HCT116 (cell line): Measurements from ENCODE around the gene PRRX2. TPM values are rescaled to one million over a fixed set of nuclear protein-coding genes. Genes with fewer than 3 reads are reported as not detected.
"Not testable (repeated sequence)": the region's sequence is repeated elsewhere in the genome, so short reads cannot be mapped to it uniquely, and the experiment has no call there.

Source experiments
- ATAC-seq: fragments of 200-7000 bp; cut with Tn5 transposase; 2 replicates; pipeline ENCODE4 v1.9.1; 2020; ENCODE audit warnings: mild to moderate bottlenecking, moderate library complexity
- BruUV-seq: library from RNA; stranded (reverse); fragments of 400-500 nt; replicated peaks from 2 replicates; lab custom pipeline; 2021; lab: Mats Ljungman, UMichigan
- CTCF ChIA-PET: fragments of 300-600 bp; sonication (Branson Sonifier 250); formaldehyde crosslinking; loops from one replicate; lab custom pipeline; 2021; ENCODE audit warnings: antibody characterized with exemption; lab: Charles Lee
- POLR2A ChIA-PET: fragments of 300-600, 350-600 bp; sonication (Branson Sonifier 250); formaldehyde crosslinking; loops from one replicate; lab custom pipeline; 2021; ENCODE audit warnings: antibody characterized with exemption; lab: Charles Lee
- RAD21 ChIA-PET, 2 experiments: fragments of 300-600 bp; sonication (Branson Sonifier 250); formaldehyde crosslinking; loops; one replicate each; lab custom pipeline; 2023; ENCODE audit warnings: low total read pairs in 2 of 2; ENCODE audit not compliant: uncharacterized antibody in 2 of 2, unreplicated experiment in 2 of 2, low non-redundant PET in 1 of 2; lab: Charles Lee
- DNase-seq: peaks from one replicate; pipeline ENCODE4 v3.0.0-alpha.2; 2010; ENCODE audit warnings: low read depth, low spot score
- H2AFZ ChIP-seq: fragments of 200-600 bp; shearing (Covaris generic), sonication (generic); 2 replicates; pipeline ENCODE4 v1.6.1; 2017; ENCODE audit warnings: low read depth, mixed run types, mixed read lengths, antibody characterized with exemption, low read length; ENCODE audit not compliant: poor library complexity, severe bottlenecking
- H3K27ac ChIP-seq: 2 replicates; pipeline ENCODE4 v1.5.1; 2012; ENCODE audit warnings: low read depth, low read length
- H3K27me3 ChIP-seq: fragments of 200-600 bp; sonication (generic); 2 replicates; pipeline ENCODE4 v1.6.1; 2016; ENCODE audit warnings: mixed run types, low read length, mixed read lengths; ENCODE audit not compliant: insufficient read depth
- H3K36me3 ChIP-seq, 2 experiments: fragments of 200-500 bp in 1 of 2; fragments of 200-600 bp in 1 of 2; sonication (Bioruptor generic) in 1 of 2; sonication (generic) in 1 of 2; 2 replicates each; pipeline versions ENCODE4 v1.5.1 to v1.6.1; 2014 to 2016; ENCODE audit warnings: low read length in 2 of 2, inconsistent platforms in 1 of 2, mixed read lengths in 1 of 2, mixed run types in 1 of 2; ENCODE audit not compliant: insufficient read depth in 2 of 2, control insufficient read depth in 1 of 2
- H3K4me1 ChIP-seq, 2 experiments: fragments of 200-600 bp in 1 of 2; sonication (generic) in 1 of 2; 2 replicates each; pipeline versions ENCODE4 v1.5.1 to v1.6.1; 2012 to 2017; ENCODE audit warnings: low read length in 2 of 2, inconsistent platforms in 1 of 2, mild to moderate bottlenecking in 1 of 2, mixed read lengths in 1 of 2, mixed run types in 1 of 2, moderate library complexity in 1 of 2; ENCODE audit not compliant: insufficient read depth in 2 of 2, control insufficient read depth in 1 of 2
- H3K4me2 ChIP-seq: fragments of 200-600 bp; sonication (generic); 2 replicates; pipeline ENCODE4 v1.6.1; 2017; ENCODE audit warnings: mixed run types, low read length, mixed read lengths
- H3K4me3 ChIP-seq, 2 experiments: fragments of 200-600 bp in 1 of 2; sonication (generic) in 1 of 2; replicated peaks in 1 of 2; 2 replicates each; pipeline ENCODE4 v1.5.1; 2011 to 2016; ENCODE audit warnings: low read length in 2 of 2, control low read depth in 1 of 2, low read depth in 1 of 2, mild to moderate bottlenecking in 1 of 2, mixed read lengths in 1 of 2, mixed run types in 1 of 2
- H3K79me2 ChIP-seq: fragments of 200-600 bp; sonication (generic); 2 replicates; pipeline ENCODE4 v1.6.1; 2017; ENCODE audit warnings: mild to moderate bottlenecking, mixed run types, low read length, moderate library complexity, mixed read lengths; ENCODE audit not compliant: insufficient read depth
- H3K9ac ChIP-seq: fragments of 200-600 bp; sonication (generic); 2 replicates; pipeline ENCODE4 v1.6.1; 2016; ENCODE audit warnings: low read length, mixed read lengths
- H3K9me2 ChIP-seq: fragments of 200-600 bp; sonication (generic), shearing (Covaris generic); 2 replicates; pipeline ENCODE4 v1.6.1; 2017; ENCODE audit warnings: mixed run types, mild to moderate bottlenecking, moderate library complexity; ENCODE audit not compliant: insufficient read depth
- H3K9me3 ChIP-seq, 2 experiments: fragments of 200-500 bp in 1 of 2; fragments of 200-600 bp in 1 of 2; sonication (Bioruptor generic) in 1 of 2; sonication (generic) in 1 of 2; 2 replicates each; pipeline ENCODE4 v1.6.1; 2014 to 2017; ENCODE audit warnings: low read length in 2 of 2, mixed read lengths in 2 of 2, inconsistent platforms in 1 of 2, low read depth in 1 of 2, mild to moderate bottlenecking in 1 of 2, mixed run types in 1 of 2, moderate library complexity in 1 of 2; ENCODE audit not compliant: control insufficient read depth in 1 of 2, insufficient read depth in 1 of 2
- H4K20me1 ChIP-seq: fragments of 200-600 bp; sonication (generic), shearing (Covaris generic); 2 replicates; pipeline ENCODE4 v1.6.1; 2017; ENCODE audit warnings: mixed run types, mild to moderate bottlenecking, moderate library complexity; ENCODE audit not compliant: insufficient read depth
- CEBPB ChIP-seq: IDR thresholded peaks from 2 replicates; pipeline ENCODE4 v1.6.1; 2012; ENCODE audit warnings: low read depth
- REST ChIP-seq: IDR thresholded peaks from 2 replicates; pipeline ENCODE4 v1.6.1; 2012; ENCODE audit warnings: low read depth
- SIN3A ChIP-seq: IDR thresholded peaks from 2 replicates; pipeline ENCODE4 v1.6.1; 2012; ENCODE audit warnings: low read depth
- SRF ChIP-seq: IDR thresholded peaks from 2 replicates; pipeline ENCODE4 v1.6.1; 2012; ENCODE audit warnings: low read depth
- TCF7L2 ChIP-seq: IDR thresholded peaks from 2 replicates; pipeline ENCODE4 v1.7.0; 2011; ENCODE audit warnings: borderline replicate concordance, inconsistent platforms; ENCODE audit not compliant: insufficient read depth, insufficient read length; ENCODE audit errors: extremely low read depth
- intact Hi-C: fragments of 100-400 bp; cut with micrococcal nuclease; formaldehyde crosslinking; loops from 2 replicates; pipeline ENCODE4 v1.10.0; 2022
- total RNA-seq: library from RNA; stranded (reverse); gene quantifications from one replicate; pipeline ENCODE4 v1.2.1, GENCODE V29; 2021; ENCODE audit not compliant: unreplicated experiment

The PRRX2 gene
- total RNA-seq, 1 experiment from 2014 or later, result 25.5 TPM

DNA sequence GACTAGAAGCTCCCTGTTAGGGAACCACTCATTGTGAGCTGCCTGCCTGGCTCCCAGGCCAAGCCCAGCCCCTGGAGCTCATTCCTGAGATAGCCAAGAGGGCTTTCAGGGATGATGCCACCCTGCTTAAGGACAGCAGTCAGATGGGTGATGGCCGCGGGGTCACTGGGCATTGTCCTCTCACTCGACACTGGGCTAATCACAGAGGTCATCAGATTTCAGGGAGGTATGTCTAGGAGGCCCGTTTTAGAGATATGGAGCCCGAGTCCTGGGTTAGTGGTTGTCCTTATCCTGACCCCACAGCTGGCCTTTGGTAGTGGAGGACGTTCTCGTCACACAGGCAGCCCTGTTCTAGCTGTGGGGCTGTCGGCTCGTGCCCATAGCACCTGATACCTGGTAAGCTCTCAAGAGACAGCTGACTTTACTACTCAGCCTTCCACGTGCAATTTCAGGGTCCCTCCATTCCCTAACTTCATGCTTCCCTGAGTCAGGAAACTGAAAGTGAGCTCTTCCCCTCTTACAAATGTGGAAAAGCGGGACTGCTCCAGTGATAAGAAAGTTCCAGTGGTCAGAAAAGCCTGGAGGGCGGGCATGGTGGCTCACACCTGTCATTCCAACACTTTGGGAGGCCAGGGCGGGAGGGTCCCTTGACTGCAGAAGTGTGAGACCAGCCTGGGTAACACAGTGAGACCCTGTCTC lies 94.5 kb downstream of the PRRX2 start (continued):
- TF ChIP-seq SRF (no peak), REST (no peak), TCF7L2 (no peak), CEBPB (no peak), SIN3A (no peak)

- H3K9ac ChIP-seq, POLR2A ChIA-PET, H3K9me3 ChIP-seq, intact Hi-C loops, BruUV-seq, ATAC-seq, H3K79me2 ChIP-seq, CTCF ChIA-PET, RAD21 ChIA-PET, H2AFZ ChIP-seq, H3K4me3 ChIP-seq, H3K27ac ChIP-seq, H3K9me2 ChIP-seq, H3K36me3 ChIP-seq, H3K4me2 ChIP-seq, H4K20me1 ChIP-seq, DNase-seq, H3K27me3 ChIP-seq: not testable (repeated sequence)
- peaks cover 31 to 41% of the 10 kb centered on the region in 2 experiments for H3K4me1 ChIP-seq
Measured at GRCh38 chr9:129760784-129761183, 95.3 kb downstream of the PRRX2 start.
